Cardiac atrium fibroblast (primary cell): ENCODE results near the gene PODNL1. TPM values are rescaled to one million over a fixed set of nuclear protein-coding genes. Genes with fewer than 3 reads are reported as not detected.

Experiments used
- total RNA-seq: library from RNA; depleted of rRNA; stranded (reverse); fragments of >200 nt; gene quantifications from 2 replicates; pipeline ENCODE4 v1.2.3, GENCODE V29; 2015

Gene PODNL1, protein sequence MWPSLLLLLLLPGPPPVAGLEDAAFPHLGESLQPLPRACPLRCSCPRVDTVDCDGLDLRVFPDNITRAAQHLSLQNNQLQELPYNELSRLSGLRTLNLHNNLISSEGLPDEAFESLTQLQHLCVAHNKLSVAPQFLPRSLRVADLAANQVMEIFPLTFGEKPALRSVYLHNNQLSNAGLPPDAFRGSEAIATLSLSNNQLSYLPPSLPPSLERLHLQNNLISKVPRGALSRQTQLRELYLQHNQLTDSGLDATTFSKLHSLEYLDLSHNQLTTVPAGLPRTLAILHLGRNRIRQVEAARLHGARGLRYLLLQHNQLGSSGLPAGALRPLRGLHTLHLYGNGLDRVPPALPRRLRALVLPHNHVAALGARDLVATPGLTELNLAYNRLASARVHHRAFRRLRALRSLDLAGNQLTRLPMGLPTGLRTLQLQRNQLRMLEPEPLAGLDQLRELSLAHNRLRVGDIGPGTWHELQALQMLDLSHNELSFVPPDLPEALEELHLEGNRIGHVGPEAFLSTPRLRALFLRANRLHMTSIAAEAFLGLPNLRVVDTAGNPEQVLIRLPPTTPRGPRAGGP
- total RNA-seq: 0.36 TPM in 1 of 2 replicates, not detected in the other

DNA sequence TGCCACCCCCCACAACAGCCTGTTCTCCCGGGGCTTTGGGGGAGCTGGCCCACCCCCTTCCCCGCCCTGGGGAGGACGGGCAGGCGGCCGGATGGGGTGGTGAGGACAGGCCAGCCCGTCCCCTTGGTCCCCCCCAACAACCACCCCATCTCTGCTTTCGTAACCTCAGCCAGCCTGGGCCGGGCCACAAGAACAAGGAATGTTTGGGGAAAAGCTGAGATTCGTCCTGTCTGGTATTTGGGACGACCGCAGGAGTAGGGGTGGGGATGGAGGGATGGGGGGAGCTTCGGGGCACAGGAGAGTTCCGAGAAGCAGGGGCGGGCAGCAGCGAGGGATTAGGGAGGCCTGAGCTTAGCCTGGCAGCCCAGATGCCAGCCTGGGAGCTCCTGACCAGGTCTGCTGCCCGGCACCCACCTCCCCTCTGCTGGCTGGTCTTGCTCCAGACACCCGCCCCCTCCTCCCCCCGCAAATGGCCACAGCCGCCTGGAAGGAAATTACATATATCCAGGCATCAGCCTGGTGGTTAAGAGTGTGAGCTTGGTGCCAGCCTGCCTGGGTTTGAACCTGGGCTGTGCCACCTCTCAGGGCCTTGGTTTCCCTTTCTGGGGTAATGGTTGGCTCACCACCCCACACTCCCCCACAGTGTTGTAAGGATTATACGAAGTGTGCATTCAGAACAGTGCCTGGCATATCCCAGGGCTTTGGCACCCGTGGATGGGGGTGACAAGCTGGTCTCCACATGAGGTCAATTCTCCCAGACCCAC, at the start of gene PODNL1:
Gene PODNL1, minus strand, starts transcription at position 117 of the 764 bp plus-strand sequence. CDS start 236 bp downstream, outside the sequence.

DNA sequence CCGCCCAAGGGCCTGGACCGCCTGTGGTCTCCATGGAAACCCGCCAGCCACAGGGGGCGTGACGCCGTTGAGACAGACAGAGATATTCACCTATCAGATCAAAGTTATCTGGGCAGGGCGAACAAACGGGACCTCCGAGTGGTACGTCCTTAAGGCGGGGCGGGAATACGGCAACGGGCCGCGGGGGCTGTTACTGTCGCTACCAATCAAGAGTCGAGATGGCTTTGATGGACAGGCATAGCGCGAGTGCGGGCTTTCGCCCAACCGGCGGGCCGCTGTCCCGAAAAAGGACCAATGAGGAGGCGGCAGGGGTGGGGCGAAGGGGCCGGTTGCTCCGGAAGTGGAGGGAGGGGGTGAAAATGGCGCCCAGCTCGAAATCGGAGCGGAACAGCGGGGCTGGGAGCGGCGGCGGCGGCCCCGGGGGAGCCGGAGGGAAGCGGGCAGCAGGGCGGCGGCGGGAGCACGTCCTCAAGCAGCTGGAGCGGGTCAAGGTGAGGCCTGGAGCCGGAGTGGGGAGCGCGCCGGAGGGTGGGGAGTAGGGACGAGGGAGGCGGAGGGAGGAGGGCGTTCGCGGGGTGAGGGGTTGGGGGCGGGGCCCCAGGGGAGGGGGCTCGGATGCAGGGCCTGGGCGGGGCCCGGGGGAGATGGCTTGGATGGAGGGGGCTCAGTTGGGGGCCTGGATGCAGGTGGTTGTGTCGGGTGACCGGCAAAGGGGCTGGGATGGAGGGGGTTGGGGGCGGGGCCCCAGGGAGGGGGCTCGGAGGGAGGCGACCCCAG, 14.1 kb upstream of the PODNL1 start, which contains the start of gene DCAF15:
Gene DCAF15, plus strand, starts transcription at position 356 of the 777 bp plus-strand sequence. Its CDS starts 4 bp downstream, at position 360.

DNA sequence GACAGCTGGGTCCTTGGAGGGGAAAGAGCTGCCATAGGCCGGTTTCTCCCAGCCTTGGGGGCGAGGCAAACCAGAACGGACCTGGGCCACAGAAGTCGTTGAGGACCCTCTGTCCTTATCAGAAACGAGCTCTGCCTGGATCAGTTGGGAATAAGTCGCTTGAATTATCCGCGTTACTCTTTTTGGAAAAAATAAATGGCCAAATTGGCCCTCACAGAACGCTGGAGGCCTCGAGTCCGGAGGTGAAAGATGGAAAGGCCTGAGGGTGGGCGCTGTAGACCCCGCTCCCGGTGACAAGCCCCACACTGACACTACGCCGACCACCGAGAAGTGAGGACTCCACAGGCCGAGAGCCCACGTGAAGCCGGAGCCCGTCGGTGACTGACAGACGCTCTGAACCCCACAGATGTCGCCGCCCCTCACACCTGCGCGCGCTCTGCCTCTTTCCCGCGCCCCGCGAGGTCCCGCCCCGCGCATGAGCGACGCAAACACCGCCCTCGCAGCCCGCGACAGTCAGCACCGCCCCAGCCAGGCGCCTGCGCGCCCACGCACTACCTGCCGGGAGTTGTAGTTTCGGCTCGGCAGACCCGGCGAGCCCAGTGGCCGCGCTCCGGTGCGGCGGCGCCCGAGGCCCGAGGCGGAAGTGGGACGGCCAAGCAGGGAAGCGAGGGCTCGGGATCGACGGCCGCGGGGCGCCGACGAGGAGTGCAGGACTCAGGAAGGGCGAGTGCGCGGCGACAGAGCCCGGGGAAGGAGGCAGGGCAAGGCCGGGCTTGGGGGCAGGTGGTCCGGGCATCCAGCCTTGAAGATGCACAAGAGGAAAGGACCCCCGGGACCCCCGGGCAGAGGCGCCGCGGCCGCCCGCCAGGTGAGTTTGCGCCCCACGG, 32.3 kb downstream of the PODNL1 start, which contains the start of the genes BRME1 and CC2D1A:
Gene BRME1, minus strand, starts transcription at position 484 of the 887 bp plus-strand sequence. CDS start 1,225 bp downstream, outside the sequence.
Gene CC2D1A, plus strand, starts transcription at position 568 of the 887 bp plus-strand sequence. Its CDS starts 241 bp downstream, at position 809.

Other genes starting within 250 kb of the PODNL1 start
- 25.6 and 27.8 TPM in 2 replicates for gene MRI1, start 173.9 kb downstream of the PODNL1 start, total RNA-seq
- gene C19orf53, start 164.0 kb downstream of the PODNL1 start, total RNA-seq: 143 and 167 TPM in 2 replicates
- gene ZSWIM4, start 143.0 kb downstream of the PODNL1 start, total RNA-seq: 3.2 and 8.3 TPM in 2 replicates
- gene NANOS3, start 61.3 kb downstream of the PODNL1 start, total RNA-seq: not detected in 2 replicates
- 0.18 and 0.49 TPM in 2 replicates for gene BRME1, start 32.3 kb downstream of the PODNL1 start, total RNA-seq
- gene CC2D1A, start 32.2 kb downstream of the PODNL1 start, total RNA-seq: 16.6 and 16.8 TPM in 2 replicates
- 16.2 and 20.9 TPM in 2 replicates for gene DCAF15, start 14.1 kb upstream of the PODNL1 start, total RNA-seq
- 2.0 and 4.9 TPM in 2 replicates for gene RFX1, start 67.9 kb upstream of the PODNL1 start, total RNA-seq
- not detected in 2 replicates for gene RLN3, start 89.7 kb upstream of the PODNL1 start, total RNA-seq
- 1.1 TPM in 2 replicates for gene IL27RA, start 93.3 kb upstream of the PODNL1 start, total RNA-seq
- gene PALM3, start 123.7 kb upstream of the PODNL1 start, total RNA-seq: 0.54 TPM in 1 of 2 replicates, not detected in the other
- 0.65 TPM in 1 of 2 replicates, not detected in the other for gene MISP3, start 134.4 kb upstream of the PODNL1 start, total RNA-seq
- not detected in 2 replicates for gene C19orf67, start 147.4 kb upstream of the PODNL1 start, total RNA-seq
- gene SAMD1, start 152.3 kb upstream of the PODNL1 start, total RNA-seq: 33.2 and 49.4 TPM in 2 replicates
- gene PRKACA, start 179.3 kb upstream of the PODNL1 start, total RNA-seq: 59.8 and 75.0 TPM in 2 replicates
- 5.7 and 19.5 TPM in 2 replicates for gene ASF1B, start 198.2 kb upstream of the PODNL1 start, total RNA-seq